Erythroblast (primary cell): Measurements from ENCODE around the gene PHKB.

Source experiments
- GATA1 ChIP-seq: IDR thresholded peaks from 2 replicates; pipeline ENCODE4 v1.6.1; 2011; ENCODE audit warnings: low read depth, mild to moderate bottlenecking, control low read depth, low read length, moderate library complexity
- POLR2A ChIP-seq: IDR thresholded peaks from 2 replicates; pipeline ENCODE4 v1.6.1; 2011; ENCODE audit warnings: mild to moderate bottlenecking, low read length

- TF ChIP-seq POLR2A (no peak), GATA1 (no peak)
Measured at GRCh38 chr16:47664653-47665325, 203.7 kb downstream of the PHKB start.
